ENCODE data around the gene RAD18. TPM values are rescaled to one million over a fixed set of nuclear protein-coding genes. Genes with fewer than 3 reads are reported as not detected.
A peak's percentile ranks its signal among the peaks of the same experiment; 100 is the strongest.

Gene RAD18
- total and polyA plus RNA-seq, 9 of the 15 experiments (the other 6 are each of a cell fraction or from before 2014, with no cell fraction given) = 19.2 to 49.4 (median 34.4) TPM

DNA sequence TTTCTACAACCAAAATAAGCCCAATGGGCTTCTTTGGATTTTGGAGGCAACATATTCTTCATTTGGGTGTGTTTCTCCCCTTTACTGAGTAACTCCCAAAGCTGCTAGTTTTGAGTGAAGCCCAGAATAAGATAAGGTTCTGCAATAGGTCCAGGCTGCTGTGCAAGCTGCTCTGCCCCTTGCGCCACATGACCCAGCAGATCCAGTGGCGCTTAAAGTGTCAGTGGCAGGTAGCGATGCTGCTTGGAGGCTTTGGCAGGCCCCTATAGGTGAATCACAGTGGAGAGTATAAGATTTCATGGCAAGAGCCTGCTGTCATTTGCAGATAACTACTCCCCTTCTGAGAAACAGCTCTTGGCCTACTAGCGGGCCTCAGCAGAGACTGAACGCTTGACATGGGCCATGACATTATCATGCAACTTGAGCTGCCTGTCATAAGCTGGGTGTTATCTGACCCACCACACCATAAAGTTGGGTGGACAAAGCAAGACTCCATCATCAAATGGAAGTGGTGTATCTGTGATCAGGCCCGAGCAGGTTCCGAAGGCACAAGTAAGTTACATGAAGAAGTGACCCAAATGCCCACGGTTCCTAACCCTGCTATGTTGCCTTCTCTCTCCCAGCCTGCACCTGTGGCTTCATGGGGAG is 105.4 kb downstream of the RAD18 start (continued):
- TF ChIP-seq, protein P1, sequence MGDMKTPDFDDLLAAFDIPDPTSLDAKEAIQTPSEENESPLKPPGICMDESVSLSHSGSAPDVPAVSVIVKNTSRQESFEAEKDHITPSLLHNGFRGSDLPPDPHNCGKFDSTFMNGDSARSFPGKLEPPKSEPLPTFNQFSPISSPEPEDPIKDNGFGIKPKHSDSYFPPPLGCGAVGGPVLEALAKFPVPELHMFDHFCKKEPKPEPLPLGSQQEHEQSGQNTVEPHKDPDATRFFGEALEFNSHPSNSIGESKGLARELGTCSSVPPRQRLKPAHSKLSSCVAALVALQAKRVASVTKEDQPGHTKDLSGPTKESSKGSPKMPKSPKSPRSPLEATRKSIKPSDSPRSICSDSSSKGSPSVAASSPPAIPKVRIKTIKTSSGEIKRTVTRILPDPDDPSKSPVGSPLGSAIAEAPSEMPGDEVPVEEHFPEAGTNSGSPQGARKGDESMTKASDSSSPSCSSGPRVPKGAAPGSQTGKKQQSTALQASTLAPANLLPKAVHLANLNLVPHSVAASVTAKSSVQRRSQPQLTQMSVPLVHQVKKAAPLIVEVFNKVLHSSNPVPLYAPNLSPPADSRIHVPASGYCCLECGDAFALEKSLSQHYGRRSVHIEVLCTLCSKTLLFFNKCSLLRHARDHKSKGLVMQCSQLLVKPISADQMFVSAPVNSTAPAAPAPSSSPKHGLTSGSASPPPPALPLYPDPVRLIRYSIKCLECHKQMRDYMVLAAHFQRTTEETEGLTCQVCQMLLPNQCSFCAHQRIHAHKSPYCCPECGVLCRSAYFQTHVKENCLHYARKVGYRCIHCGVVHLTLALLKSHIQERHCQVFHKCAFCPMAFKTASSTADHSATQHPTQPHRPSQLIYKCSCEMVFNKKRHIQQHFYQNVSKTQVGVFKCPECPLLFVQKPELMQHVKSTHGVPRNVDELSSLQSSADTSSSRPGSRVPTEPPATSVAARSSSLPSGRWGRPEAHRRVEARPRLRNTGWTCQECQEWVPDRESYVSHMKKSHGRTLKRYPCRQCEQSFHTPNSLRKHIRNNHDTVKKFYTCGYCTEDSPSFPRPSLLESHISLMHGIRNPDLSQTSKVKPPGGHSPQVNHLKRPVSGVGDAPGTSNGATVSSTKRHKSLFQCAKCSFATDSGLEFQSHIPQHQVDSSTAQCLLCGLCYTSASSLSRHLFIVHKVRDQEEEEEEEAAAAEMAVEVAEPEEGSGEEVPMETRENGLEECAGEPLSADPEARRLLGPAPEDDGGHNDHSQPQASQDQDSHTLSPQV (IDR thresholded peaks at IDR 0.05) = no peak
- TF ChIP-seq TAF1 (IDR thresholded peaks at IDR 0.05; ENCODE audit: control insufficient read depth, extremely low read depth, insufficient read depth, low read length, severe bottlenecking) (no peak), KLF1 (tag; IDR thresholded peaks at IDR 0.05) (no peak), ZNF184 (CRISPR knock-in tag; IDR thresholded peaks at IDR 0.05) (no peak), HDAC2 (IDR thresholded peaks at IDR 0.05) (peak; percentile 100), RFX1 (IDR thresholded peaks at IDR 0.05) (no peak), TFAM (CRISPR knock-in tag; conservative IDR thresholded peaks at IDR 0.05) (no peak), PHTF2 (CRISPR knock-in tag; IDR thresholded peaks at IDR 0.05) (no peak), MTA1 (IDR thresholded peaks at IDR 0.05; ENCODE audit: borderline replicate concordance) (peak; percentile 36; the same call in 1 of the 2 replicates), XRCC5 (IDR thresholded peaks at IDR 0.05; ENCODE audit: low read depth, low read length) (no peak), ZNF561 (CRISPR knock-in tag; conservative IDR thresholded peaks at IDR 0.05) (no peak), BDP1 (IDR thresholded peaks at IDR 0.05; ENCODE audit: insufficient read depth, insufficient read length) (no peak), ZNF263 (CRISPR knock-in tag; IDR thresholded peaks at IDR 0.05; ENCODE audit: borderline replicate concordance) (no peak), DNMT1 (IDR thresholded peaks at IDR 0.05) (no peak), ZNF778 (CRISPR knock-in tag; IDR thresholded peaks at IDR 0.05) (no peak), ARID4B (CRISPR knock-in tag; IDR thresholded peaks at IDR 0.05) (0 out of 2 replicates have a peak, but pooled peaks have one; percentile 27), ZNF583 (CRISPR knock-in tag; IDR thresholded peaks at IDR 0.05) (no peak), MAZ (CRISPR knock-in tag; conservative IDR thresholded peaks at IDR 0.05 in 1 of 2, IDR thresholded peaks at IDR 0.05 in 1 of 2) (no peak), NFXL1 (CRISPR knock-in tag; IDR thresholded peaks at IDR 0.05) (no peak)
- TF ChIP-seq, protein P2, sequence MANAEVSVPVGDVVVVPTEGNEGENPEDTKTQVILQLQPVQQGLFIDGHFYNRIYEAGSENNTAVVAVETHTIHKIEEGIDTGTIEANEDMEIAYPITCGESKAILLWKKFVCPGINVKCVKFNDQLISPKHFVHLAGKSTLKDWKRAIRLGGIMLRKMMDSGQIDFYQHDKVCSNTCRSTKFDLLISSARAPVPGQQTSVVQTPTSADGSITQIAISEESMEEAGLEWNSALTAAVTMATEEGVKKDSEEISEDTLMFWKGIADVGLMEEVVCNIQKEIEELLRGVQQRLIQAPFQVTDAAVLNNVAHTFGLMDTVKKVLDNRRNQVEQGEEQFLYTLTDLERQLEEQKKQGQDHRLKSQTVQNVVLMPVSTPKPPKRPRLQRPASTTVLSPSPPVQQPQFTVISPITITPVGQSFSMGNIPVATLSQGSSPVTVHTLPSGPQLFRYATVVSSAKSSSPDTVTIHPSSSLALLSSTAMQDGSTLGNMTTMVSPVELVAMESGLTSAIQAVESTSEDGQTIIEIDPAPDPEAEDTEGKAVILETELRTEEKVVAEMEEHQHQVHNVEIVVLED (CRISPR knock-in tag; IDR thresholded peaks at IDR 0.05) = no peak
